HL-60 (cell line): Measurements from ENCODE around the gene TGFBR3.

ENCODE experiments used
- DNase-seq, 2 experiments: peaks; one replicate each; pipeline ENCODE4 v3.0.0-alpha.2; 2010 to 2020; ENCODE audit warnings: low read depth in 1 of 2, low spot score in 1 of 2
- H3K27ac ChIP-seq: fragments of 250-450 bp; sonication (Bioruptor Pico); replicated peaks from 2 replicates; pipeline ENCODE4 v1.5.1; 2020; ENCODE audit warnings: mild to moderate bottlenecking, moderate library complexity
- H3K27me3 ChIP-seq: fragments of 250-450 bp; sonication (Bioruptor Pico); 2 replicates; pipeline ENCODE4 v1.5.1; 2021; ENCODE audit warnings: mild to moderate bottlenecking, moderate library complexity; ENCODE audit not compliant: insufficient read depth, poor library complexity, severe bottlenecking
- H3K4me3 ChIP-seq: replicated peaks from 2 replicates; pipeline ENCODE4 v1.5.1; 2011; ENCODE audit warnings: mild to moderate bottlenecking, control low read depth, low read length; ENCODE audit not compliant: insufficient read depth
- CTCF ChIP-seq: IDR thresholded peaks from one replicate; pipeline ENCODE4 v1.5.1; 2011; ENCODE audit warnings: low read length, control low read depth, inconsistent platforms; ENCODE audit not compliant: insufficient read depth
- GABPA ChIP-seq: IDR thresholded peaks from 2 replicates; pipeline ENCODE4 v1.6.1; 2012; ENCODE audit warnings: low read depth
- POLR2AphosphoS5 ChIP-seq: IDR thresholded peaks from 2 replicates; pipeline ENCODE4 v1.6.1; 2012; ENCODE audit warnings: low read depth
- REST ChIP-seq: IDR thresholded peaks from 2 replicates; pipeline ENCODE4 v1.6.1; 2012; ENCODE audit warnings: low read depth; ENCODE audit not compliant: insufficient replicate concordance
- SPI1 ChIP-seq: IDR thresholded peaks from 2 replicates; pipeline ENCODE4 v1.6.1; 2012; ENCODE audit warnings: low read depth, mild to moderate bottlenecking, borderline replicate concordance

The TGFBR3 gene

GRCh38 chr1:91779548-91780021 is 106.4 kb downstream of the TGFBR3 start:
- Histone ChIP-seq H3K4me3 (no peak overlapping the region), H3K27me3 (no peaks in the 10 kb centered on the region), H3K27ac (no peak overlapping the region)
- TF ChIP-seq GABPA: no peak
- TF ChIP-seq REST: no peak
- no peak for TF ChIP-seq POLR2AphosphoS5
- no peak for TF ChIP-seq CTCF
- TF ChIP-seq SPI1: no peak
- DNase-seq: no peak

GRCh38 chr1:91778964-91779363 is 107.0 kb downstream of the TGFBR3 start:
- no peak overlapping the region for H3K4me3 ChIP-seq
- no peak overlapping the region for H3K27ac ChIP-seq
- TF ChIP-seq POLR2AphosphoS5 (no peak), SPI1 (no peak)
- DNase-seq: no peak
- H3K27me3 ChIP-seq: no peaks in the 10 kb centered on the region

- Histone ChIP-seq H3K27me3 (no peaks in the 10 kb centered on the region), H3K4me3 (no peak overlapping the region), H3K27ac (no peak overlapping the region)
- TF ChIP-seq SPI1 (no peak), REST (no peak), GABPA (no peak), CTCF (no peak)
- DNase-seq: no peak
Measured at GRCh38 chr1:91777630-91778300, 108.2 kb downstream of the TGFBR3 start.

GRCh38 chr1:91777196-91777595 is 108.8 kb downstream of the TGFBR3 start:
- TF ChIP-seq GABPA (no peak), SPI1 (no peak), POLR2AphosphoS5 (no peak), REST (no peak), CTCF (no peak)
- no peak overlapping the region for H3K4me3 ChIP-seq
- DNase-seq: no peak
- no peaks in the 10 kb centered on the region for H3K27me3 ChIP-seq
- H3K27ac ChIP-seq: no peak overlapping the region
